Erythroblast (primary cell): ENCODE measurements around the gene PDF.

Experiments
- GATA1 ChIP-seq: IDR thresholded peaks from 2 replicates; pipeline ENCODE4 v1.6.1; 2011; ENCODE audit warnings: low read depth, mild to moderate bottlenecking, control low read depth, low read length, moderate library complexity
- POLR2A ChIP-seq: IDR thresholded peaks from 2 replicates; pipeline ENCODE4 v1.6.1; 2011; ENCODE audit warnings: mild to moderate bottlenecking, low read length

DNA sequence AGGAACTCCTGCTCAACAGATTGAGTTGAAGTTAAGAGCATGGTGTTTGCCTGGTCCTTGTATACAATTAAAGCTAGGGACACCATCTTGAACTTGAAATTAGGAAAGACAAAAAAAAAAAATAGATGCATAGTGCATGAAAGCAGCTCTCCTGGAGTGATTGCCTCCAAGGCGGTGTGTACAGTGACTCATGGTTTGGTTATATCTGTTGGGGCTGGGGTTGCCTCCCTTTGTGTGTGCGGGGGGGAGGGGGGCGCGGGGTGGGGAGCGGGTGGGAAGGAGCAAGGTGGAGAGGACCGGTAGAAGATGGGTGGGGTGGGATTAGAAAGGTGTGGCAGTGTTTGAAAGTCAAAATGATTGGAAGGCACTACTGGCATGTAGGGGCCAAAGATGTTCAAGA is 17.8 kb upstream of the PDF start:
- TF ChIP-seq POLR2A, result no peak
- no peak for TF ChIP-seq GATA1
